Muscle of back (tissue), 11 donors: Measurements from ENCODE around the gene GRHL3. TPM values are rescaled to one million over a fixed set of nuclear protein-coding genes. Genes with fewer than 3 reads are reported as not detected.

Source experiments
- DNase-seq, 3 donors: peaks; one replicate each; pipeline versions ENCODE4 v3.0.0 to v3.0.0-alpha.2; 2013
- polyA plus RNA-seq, 10 donors: library from polyadenylated mRNA; unstranded; fragments of 120-200 nt; gene quantifications; one replicate each; pipeline ENCODE4 v1.2.1, GENCODE V29; 2013; ENCODE audit not compliant: insufficient read length in 10 of 10

Gene GRHL3
- polyA plus RNA-seq, 10 donors: 0.08 to 10.4 (median 0.16) TPM; not detected in 2

DNA sequence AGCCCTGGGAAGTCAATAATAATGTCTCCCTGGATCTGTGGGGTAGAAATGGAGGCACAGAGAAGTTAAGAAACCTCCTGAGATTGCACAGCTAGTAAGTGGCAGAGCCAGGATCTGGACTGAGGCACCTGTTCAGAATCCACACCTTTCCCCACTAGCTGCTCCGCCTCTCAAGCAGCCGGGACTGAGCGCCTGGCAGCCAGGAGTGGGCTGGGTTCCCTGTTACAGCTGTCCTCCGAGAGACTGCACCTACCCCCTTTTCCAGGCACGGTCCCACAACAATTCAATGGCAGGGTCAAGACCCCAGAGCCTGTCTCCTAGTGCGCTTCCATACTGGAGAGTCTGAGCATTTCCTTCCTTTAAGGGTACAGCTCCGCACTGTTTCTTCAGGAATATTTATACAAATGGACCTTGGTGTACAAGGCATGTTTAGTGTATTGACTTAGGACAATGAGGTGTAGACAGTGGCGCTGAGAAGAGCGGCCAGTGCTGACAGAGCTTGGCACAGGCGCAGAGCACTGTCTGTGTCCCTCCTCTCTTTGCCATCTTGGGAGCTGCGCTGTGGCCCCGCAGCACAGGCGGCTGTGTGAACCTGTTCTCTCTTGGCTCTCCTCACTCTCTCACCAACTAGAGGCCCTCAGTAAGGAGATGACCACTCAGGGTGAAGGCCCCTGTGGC, 24.4 kb downstream of the GRHL3 start:
- no peak for DNase-seq

DNA sequence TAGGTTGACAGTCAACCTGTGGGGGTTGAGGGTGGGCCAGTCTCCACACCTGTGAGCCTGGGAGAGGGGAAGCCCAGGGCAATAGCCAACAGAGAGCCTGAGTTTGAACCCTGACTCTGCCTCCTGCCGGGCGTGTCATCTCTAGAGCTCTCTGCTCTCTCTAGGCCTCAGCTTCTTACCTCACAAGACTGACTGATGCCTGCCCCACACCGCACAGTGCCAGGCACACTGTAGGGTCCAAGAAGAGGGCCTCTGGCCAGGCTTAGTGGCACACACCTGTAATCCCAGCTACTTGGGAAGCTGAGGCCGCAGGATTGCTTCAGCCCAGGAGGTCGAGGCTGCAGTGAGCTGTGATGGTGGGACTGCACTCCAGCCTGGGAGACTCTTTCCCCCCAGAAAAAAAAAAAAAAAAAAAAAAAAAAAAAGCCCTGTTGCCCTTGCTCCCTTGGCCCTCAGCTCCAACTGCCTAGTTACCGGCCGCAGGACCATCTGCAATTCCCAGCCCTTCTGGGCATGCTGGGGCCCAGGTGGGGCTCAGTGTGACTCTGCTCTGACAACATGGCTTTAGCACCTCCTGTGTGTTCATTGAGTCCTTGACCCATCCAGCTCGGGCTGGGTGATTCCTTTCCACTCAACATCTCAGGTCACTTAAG, 25.1 kb downstream of the GRHL3 start:
- no peak for DNase-seq

DNA sequence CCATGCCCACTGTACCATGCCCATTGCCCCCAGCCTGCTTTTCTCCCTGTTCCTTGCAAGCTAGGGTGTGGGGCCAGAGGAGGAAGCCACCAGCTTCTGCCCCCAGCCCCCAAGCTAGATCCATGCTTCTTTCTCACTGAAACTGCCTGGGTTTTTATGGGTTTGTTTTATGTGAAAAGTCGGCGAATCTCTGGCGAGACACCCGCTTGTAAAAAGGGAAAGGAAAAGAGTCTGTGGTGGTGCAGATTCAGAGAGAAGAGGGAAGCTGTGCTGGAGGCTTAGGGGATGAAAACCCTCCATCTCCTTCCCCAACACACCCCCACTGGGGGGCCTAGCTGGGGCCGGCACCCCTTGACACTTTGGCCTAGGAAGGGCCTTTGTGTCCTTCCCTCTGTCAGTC, 26.2 kb downstream of the GRHL3 start:
- no peak for DNase-seq

DNA sequence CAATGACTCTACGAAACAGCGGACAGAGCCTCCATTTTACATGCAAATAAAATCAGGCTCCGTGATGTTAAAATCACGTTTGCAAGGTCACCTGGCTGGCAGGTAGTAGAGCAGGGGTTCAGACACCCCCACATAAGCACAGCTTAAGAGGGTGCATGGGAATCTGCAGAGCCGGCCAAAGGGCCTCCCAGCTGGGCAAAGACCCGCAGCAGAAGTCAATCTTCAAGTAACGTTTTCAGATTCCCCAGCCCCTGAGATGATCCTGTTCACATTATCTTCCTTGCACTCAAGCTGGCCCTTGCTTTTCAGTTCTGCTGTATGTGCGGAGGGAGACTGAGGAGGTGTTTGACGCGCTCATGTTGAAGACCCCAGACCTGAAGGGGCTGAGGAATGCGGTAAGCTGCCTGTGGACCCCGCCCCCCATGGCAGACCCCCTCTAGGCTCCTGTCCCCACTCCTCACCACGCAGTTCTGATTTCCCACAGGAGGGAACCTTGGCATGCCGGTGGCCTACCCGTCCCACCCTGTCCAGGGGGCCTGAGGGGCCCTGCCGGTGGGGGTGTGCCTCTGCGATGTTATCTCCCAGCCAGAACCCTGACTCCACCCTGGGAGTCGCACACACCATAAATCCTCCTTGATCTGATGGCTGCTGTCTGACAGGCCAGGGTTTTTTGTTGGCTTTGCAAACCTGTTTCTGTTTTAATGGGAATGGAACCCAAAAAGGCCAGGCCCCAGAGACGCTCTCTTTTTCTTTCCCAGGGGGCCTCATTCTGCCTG, 28.2 kb downstream of the GRHL3 start:
- DNase-seq: no peak

DNA sequence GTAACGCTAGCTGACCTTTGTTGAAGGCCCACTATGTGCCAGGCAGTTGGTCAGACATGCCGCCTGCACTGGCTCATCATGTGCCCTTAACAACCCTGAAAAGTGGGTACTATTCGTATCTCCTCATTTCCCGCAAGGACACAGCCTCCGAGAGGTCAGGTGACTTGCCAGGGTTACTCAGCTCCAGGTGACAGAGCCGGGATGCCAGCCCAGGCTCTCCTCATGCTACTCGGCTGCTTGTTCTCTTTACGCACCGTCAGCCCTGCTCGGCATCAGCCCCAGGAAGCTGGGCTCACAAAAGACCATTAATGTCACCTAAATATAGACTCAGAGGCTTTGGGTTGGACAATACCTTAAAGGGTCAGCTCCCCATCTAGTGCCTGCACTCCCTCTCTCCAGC, 29.0 kb downstream of the GRHL3 start:
- no peak for DNase-seq

DNA sequence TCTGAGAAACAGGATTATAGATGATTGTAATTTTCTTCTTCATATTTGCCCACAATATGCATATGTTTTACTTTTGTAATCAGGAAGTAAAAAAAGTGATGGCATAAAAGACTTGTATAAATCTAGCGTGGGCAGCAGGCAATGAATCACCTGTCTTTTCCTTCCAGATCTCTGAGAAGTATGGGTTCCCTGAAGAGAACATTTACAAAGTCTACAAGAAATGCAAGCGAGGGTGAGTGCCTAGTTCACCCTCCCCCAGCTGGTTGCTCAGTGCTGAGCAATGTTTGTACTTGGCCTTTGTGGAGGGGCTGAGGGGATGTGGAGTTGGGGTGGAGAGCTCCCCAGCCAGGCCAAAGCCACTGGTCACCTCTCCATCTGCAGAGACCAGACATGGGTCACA, 30.7 kb downstream of the GRHL3 start:
- no peak for DNase-seq

DNA sequence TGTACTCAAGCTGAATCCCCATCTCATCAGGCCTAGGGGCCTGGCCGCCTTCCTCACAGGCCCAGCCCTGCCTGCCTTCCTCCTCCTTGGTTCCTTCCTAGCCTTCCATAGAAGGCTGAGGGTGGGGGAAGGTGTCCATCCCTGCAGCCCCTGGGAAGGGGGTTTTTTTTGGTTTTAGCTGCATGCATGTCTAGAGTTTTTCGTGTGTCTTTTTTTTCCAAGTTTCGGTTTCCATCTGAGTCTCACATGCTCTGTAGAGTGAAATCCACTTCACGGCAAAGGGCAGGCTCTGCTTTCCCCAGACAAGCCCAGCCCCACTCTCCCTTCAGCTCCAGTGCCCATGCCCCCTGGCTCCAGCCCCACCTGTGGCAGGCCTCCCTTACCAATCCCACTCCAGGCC, 32.1 kb downstream of the GRHL3 start:
- DNase-seq: no peak

DNA sequence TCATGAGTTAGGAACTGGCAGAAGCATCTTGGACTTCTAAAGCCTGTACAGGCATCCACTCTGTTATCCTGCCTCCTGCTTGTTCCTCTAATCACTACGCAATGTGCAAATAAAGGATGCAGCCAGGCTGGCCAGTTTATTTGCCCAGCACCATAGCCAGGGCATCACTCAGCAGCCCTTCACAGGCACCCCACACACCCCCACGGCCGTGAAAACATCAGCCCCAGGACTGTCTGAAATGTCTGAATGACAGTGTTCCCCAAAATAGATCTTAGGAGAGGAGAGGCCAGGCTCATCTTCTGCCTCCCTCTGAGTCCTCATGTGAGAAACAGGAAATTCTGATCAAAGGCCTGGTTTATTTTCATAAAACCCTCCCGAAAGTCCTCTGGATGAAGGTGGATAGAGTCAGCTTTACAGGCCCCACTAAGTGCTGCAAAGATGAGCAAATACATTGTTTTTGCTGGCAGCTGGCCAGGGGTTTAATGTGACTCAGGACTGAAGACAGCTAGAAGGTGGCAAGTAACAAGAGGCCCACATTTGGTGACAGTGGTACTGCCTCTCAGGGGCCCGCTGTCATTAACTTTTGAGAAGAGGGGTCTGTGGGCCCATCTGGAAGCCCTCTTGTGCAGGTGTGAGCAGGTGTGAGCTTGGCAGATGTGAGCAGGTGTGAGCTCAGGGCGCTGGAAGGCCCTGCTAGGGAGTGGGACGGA, 32.9 kb downstream of the GRHL3 start:
- DNase-seq: peak in 1 of 3 donors; percentile 35

DNA sequence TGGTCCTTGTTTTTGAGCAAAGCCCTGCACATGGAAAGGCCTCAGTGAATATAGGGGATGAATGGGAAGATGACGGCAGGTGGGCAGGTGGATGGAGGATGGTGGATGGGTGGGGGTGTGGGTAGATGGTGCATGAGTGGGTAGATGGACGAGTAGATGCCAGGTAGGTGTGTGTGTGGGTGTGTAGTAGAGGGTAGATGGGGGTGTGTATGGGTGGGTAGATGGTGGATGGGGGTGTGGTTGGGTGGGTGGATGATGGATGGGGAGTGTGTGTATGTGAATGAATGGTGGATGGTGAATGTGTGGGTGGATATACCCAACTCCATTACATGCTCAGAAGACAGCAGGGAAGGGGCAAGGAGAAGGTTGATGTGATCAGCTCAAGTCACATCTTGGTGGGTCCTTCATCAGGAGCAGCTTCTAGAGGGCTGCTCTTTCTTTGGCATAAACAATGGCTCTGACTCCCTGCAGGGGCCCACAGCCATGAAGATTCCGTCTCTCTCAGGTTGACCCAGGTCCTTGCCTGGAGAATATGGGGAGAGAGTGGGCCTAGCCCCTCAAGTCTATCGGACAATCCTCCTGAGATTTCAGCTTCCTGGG, 34.2 kb downstream of the GRHL3 start:
- DNase-seq: no peak

DNA sequence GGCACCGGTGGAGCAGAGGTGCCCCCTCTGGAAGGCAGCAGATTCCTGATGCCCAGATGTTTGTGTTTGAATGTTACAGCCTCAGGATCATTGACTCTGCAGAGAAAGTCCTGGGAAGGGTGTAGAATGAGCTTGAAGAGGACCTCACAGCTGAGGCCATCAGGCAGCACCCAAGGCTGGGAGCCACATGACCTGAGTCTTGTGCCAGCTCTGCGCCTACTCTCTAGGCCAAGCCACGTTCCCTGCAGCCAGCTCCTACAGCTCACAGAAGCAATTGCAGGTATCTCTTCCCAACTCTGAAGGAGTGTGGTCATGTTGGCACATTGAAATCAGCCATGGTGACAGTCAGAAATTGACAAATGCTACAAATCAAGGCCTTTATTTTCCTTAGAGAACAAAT, 36.3 kb downstream of the GRHL3 start:
- no peak for DNase-seq

DNA sequence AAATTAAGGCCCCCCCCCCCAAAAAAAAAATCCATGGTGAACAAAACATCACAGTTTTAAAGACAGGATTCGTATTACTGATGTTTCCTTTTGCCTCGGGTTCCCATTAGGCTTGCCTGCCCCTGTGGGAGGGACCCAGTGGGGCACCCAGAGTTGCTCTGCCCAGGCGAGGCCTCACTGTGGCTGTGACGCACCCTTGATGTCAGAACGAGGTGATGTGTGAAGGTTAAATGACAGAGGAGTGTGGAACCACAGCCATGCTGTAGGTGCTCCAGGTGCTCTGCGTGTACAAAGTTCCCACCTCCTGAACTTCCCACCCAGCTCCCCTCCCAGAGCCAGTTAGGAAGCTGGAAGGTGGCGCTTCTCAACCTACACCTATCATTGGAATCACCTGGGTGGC, 37.9 kb downstream of the GRHL3 start:
- DNase-seq: no peak

DNA sequence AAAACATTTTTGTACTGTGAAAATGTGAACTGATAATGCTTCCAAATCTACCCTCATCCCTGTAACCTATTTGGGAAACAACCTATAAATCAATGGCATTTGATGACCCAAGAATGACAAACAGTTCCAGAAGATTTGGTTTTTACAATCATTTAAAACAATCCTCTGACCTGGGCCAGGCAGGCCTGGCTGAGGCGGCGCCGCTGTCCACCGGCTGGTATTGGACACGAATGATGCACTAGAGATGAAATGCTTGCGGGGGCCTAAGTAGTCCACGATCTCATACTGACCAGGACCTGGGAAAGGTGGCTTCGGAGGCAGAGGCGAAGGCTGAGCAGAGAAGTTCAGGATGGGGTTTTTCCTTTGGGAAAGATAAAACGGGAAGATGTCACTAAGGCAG, 41.5 kb downstream of the GRHL3 start:
- DNase-seq: no peak

DNA sequence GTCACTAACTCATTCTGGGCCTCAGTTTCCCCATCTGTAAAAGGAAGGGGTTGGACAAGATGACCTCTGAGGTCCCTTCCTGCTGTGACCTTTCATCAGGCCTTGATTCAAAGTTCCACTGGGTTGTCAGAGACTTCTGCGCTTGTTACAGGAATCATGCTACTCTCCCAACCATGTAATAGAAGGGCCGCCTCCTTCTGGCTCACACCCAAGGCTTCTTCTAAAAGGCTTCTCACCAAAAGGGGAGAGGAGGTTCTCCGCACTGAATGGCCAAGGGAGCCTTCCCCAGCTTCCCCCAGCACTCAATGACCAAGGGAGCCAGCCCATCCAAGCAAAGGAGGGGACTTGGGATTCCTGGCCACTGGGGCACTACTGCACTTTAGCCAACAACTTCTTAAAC, 42.7 kb downstream of the GRHL3 start:
- DNase-seq: no peak

DNA sequence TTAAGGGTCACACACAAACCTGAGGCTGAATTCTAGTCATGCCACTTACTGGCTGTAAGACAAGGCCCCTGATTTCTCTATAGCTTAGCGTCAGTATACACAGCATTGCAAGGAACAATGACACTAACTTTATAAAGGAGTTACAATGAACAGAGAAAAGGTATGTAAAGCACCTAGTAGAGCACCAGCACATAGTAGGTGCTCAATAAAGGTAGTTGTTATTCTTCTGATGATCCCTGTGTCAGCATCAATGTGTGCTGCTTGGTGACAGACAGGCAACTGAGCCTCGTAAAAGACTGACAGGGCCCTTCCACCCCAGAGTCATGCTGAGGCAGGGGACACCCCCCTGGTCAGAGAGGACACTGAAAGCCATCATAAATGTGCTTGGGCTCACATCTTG, 43.2 kb downstream of the GRHL3 start:
- DNase-seq: no peak

DNA sequence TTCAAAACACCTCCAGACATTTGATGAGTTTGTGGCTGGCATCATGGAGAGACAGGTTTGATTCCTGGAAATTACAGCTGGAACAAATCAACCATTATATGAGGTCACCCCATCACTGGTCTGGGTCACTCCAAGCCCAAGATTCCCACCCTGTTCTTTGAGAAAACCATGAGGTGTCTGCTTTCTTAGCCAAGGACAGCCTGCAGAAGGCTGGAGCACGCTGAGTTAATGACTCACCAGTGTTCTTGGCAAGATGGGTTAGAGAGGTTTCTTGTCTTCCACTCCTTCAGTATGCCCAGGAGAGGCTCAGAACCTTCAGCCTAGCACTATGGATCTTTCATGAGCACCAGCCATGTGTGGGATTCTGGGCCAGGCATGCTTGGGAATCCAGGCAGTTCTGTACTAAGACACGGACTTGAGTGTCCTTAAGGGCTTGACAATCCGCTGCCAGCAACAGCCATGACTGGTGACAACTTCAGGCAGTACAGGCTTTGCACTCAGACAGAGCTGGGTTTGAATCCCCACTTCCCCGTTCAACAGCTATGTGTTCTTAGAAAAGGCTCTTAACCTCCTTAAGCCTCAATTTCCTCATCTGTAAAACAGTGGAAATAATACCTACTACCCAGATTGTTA, 43.9 kb downstream of the GRHL3 start:
- DNase-seq: peak in 2 of 3 donors; percentile 22 to 72

DNA sequence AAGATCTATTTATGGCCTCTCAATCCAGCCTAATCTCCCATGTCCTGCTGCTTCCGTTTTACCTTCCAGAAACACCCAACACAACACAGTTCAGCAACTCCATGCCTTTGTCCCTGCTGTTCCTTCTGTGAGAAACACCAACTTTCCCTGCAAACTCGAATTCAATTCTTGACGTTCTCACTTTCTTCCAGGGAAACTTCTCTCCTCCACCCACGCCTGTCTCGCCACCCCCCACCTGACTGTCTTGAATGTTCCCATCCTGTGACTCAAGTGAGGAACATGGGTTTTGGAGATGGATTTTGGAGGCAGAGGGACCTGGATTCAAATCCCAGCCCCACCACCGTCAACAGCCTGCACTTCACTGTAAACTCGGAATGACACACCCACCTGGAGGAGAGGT, 44.8 kb downstream of the GRHL3 start:
- no peak for DNase-seq

DNA sequence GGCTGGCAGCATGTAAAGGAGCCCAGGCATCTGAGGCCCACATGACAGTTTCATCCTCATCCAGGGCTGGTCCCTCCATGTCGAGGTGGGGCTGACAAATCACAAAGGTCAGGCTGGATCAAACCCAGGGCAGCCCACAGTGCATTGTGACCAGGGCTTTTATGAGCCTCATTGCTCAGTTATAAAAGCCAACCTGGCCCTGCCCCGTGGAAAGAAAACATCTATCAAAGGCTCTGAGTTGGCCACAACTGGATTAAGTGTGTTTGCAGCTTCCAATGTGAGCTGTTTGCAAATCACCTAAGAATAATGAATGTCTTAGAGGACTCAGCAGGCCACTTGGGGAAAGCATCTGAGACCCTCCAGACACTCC, 45.4 kb downstream of the GRHL3 start:
- DNase-seq: no peak

DNA sequence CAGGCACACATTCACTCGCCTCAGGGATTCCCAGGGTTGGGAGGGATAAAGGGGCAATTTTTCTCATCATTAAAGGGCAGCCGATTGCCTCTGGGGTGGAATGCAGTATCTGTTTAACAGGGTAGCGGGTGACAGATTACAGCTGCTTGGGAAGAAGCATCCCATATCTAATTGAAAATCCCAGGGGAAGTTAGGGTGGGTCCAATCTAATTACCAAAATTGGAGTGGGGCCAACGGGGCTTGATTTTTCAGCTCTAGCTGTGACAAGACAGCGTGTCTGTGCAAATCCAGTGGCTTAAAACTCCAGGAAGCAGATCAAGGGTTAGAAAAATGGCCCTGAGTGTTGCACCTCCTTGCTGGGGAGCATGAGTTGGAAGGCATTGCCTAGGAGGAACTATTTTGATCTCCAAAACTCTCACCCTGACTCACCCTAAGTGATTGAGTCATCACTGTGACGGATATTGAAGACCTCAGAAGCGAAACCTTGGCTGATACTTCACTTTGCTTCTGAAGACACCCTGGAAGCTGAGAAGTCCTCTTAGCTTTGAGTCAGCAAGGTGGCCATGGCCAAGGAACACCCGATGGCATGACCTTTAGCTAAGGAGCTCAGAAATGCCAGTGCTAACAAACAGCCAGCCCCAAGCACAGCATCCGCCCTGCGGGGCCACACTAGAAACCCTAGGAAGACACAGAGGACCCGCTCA, 46.0 kb downstream of the GRHL3 start:
- DNase-seq: peak in 2 of 3 donors; percentile 34 to 75

DNA sequence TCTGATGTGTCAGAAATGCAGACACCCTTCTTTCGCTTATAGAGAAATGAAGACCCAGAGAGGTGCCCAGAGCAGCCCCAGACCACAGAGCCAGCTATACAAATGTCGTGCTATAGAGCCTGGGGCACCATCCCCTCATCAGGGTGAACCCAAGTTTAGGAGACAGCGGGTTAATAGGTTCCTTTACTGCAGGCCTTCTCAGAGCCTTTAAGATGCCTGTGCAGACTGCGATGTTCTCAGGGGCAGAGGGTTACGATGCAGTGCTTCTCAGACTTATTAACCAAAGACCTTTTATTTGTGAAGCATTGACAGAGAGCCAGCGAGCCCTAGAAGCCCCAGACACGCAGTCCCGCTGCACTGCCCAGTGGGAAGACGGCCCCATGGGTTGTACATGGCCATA, 47.5 kb downstream of the GRHL3 start:
- DNase-seq: no peak

DNA sequence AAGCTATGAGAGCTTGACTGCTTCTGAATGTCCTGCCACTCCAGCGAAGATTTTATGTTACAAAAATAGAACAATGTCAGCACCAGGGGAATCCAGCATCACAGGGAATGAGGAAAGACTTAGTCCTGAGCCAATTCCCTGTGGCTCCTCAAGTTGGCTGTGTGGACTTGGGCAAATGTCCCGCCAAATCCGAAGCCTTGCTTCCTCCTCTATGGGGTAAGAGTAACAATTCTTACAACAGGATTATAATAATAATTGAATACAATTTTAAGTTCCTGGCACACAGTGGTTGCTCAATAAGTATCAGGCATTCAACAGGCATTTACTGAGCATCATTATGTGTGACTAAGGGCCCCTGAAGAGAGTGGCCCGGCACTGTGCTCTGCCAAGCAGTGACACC, 50.0 kb downstream of the GRHL3 start:
- no peak for DNase-seq

DNA sequence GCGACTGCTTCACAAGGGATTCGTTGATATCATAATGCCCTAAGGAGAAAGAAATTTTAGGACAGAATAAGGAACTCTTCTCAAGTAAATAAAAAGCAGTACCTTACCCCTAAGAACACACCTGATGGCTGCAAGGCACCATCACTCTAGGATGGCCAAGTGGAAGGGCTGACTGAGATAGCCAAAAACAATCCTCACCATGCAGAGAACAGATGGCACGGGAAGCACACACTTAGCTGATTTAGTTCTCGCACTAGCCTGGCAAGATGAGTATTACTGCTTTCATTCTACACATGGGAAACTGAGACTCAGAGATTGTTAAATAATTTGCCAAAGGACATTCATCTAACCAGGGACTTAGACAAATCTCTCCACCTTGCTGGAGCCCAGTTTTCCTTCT, 50.6 kb downstream of the GRHL3 start:
- no peak for DNase-seq
